ENCODE results near the gene SCTR. TPM values are rescaled to one million over a fixed set of nuclear protein-coding genes. Genes with fewer than 3 reads are reported as not detected.

Gene SCTR
- total and polyA plus RNA-seq, 4 donors: 4.6 to 42.7 (median 28.0) TPM

DNA sequence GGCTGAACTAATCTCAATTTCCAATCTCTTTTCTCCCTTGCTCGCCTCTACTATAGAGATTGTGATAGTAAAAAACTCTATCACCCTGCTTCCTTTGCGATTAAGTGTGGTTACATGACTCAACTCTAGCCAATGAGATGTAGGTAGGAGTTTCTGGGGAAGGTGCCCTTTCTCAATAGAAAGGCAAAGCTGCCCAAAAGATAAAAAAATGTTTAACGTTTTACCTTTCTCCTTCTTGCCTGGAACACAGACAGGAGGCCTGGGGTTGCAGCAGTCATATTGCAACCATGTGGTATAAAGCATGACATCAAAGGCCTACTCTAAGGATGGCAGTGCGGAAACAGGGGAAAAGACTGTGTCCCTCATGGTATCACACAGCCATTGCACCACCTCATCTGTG lies 61.1 kb downstream of the SCTR start:
- 63 to 68% methylated on average over 4 of the region's 4 CpGs for WGBS, 2 donors

DNA sequence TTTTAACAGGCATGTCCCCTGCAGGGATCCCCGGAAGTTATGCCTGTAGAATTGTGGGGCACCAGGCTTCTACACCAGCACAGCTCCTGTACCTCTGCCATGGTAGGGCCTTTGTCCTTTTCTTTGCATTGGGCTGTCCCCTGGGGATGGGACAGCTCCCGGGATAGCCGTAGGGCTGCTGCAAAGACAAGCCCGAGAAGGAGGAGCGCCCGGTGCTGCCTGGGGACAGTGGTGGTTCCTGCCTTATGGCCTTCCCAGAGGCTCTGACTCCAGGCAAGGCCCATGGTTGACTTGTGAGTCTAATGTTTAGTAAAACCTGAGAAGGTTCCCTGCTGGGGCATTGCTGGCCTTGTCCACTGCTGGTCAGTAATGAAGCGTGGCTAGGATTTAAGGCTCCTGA lies 61.7 kb downstream of the SCTR start:
- no peaks in the 10 kb centered on the region for H3K27me3 ChIP-seq (ENCODE audit: control insufficient read depth in 3 of 3, insufficient read depth in 3 of 3, low read length in 2 of 3)
- no peak overlapping the region for H3K27ac ChIP-seq (ENCODE audit: low read depth in 1 of 2, low read length in 1 of 2)
- H3K36me3 ChIP-seq (ENCODE audit: control insufficient read depth in 4 of 4, insufficient read depth in 4 of 4, low read length in 4 of 4): no peaks in the 10 kb centered on the region
- DNase-seq: no peak
- no peak for ATAC-seq (ENCODE audit: insufficient read depth, low FRiP score)
- WGBS, 2 donors: 95 to 96% methylated on average over 7 of the region's 7 CpGs
- H3K4me1 ChIP-seq (ENCODE audit: control insufficient read depth in 5 of 5, insufficient read depth in 5 of 5, low read length in 5 of 5): peaks cover 0 to 4% (median 0%) of the 10 kb centered on the region in 5 donors
- no peaks in the 10 kb centered on the region for H3K9me3 ChIP-seq (ENCODE audit: control insufficient read depth in 4 of 4, insufficient read depth in 3 of 4, low read length in 3 of 4)
- no peak overlapping the region for H3K4me3 ChIP-seq
- H3K9ac ChIP-seq (ENCODE audit: insufficient read depth in 1 of 2, low read length in 2 of 2): no peak overlapping the region
- TF ChIP-seq, protein P1, sequence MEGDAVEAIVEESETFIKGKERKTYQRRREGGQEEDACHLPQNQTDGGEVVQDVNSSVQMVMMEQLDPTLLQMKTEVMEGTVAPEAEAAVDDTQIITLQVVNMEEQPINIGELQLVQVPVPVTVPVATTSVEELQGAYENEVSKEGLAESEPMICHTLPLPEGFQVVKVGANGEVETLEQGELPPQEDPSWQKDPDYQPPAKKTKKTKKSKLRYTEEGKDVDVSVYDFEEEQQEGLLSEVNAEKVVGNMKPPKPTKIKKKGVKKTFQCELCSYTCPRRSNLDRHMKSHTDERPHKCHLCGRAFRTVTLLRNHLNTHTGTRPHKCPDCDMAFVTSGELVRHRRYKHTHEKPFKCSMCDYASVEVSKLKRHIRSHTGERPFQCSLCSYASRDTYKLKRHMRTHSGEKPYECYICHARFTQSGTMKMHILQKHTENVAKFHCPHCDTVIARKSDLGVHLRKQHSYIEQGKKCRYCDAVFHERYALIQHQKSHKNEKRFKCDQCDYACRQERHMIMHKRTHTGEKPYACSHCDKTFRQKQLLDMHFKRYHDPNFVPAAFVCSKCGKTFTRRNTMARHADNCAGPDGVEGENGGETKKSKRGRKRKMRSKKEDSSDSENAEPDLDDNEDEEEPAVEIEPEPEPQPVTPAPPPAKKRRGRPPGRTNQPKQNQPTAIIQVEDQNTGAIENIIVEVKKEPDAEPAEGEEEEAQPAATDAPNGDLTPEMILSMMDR (IDR thresholded peaks at IDR 0.05; ENCODE audit: control extremely low read depth, extremely low read depth): no peak

More for the DNA sequence above, 61.1 kb downstream of the SCTR start:
- H3K4me1 ChIP-seq (ENCODE audit: control insufficient read depth in 5 of 5, insufficient read depth in 5 of 5, low read length in 5 of 5): peaks cover 0 to 4% (median 0%) of the 10 kb centered on the region in 5 donors
- H3K9ac ChIP-seq (ENCODE audit: insufficient read depth in 1 of 2, low read length in 2 of 2): no peak overlapping the region
- TF ChIP-seq, protein P1 (IDR thresholded peaks at IDR 0.05; ENCODE audit: control extremely low read depth, extremely low read depth): no peak
- no peak overlapping the region for H3K27ac ChIP-seq (ENCODE audit: low read depth in 1 of 2, low read length in 1 of 2)
- H3K9me3 ChIP-seq (ENCODE audit: control insufficient read depth in 4 of 4, insufficient read depth in 3 of 4, low read length in 3 of 4): no peaks in the 10 kb centered on the region
- ATAC-seq (ENCODE audit: insufficient read depth, low FRiP score): no peak
- H3K36me3 ChIP-seq (ENCODE audit: control insufficient read depth in 4 of 4, insufficient read depth in 4 of 4, low read length in 4 of 4): no peaks in the 10 kb centered on the region
- DNase-seq: no peak
- H3K27me3 ChIP-seq (ENCODE audit: control insufficient read depth in 3 of 3, insufficient read depth in 3 of 3, low read length in 2 of 3): no peaks in the 10 kb centered on the region
- H3K4me3 ChIP-seq: no peak overlapping the region

DNA sequence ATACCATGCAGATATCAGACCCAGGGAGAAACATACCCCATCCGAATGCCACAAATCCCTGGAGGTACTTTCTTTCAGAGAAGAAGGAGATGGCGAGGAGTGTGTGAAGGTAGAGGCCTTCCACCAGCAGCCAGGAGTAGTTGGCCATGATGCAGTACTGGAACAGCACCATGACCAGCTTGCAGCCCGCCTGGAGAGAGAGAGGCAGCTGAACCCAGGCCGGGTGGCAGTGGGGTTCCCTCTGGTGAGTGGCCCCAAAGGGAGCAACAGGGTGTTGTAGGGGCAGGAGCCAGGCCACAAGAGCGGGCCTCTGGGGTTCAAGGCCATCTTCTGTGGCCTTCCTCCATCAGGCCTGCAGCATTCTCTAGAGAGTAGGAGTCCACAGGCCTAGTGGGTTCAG lies 62.5 kb downstream of the SCTR start:
- 94 to 95% methylated on average over 5 of the region's 5 CpGs for WGBS, 2 donors
- ATAC-seq (ENCODE audit: insufficient read depth, low FRiP score): no peak

More for the DNA sequence above, 62.5 kb downstream of the SCTR start:
- Histone ChIP-seq H3K27ac (ENCODE audit: low read depth in 1 of 2, low read length in 1 of 2) (no peak overlapping the region), H3K9me3 (ENCODE audit: control insufficient read depth in 4 of 4, insufficient read depth in 3 of 4, low read length in 3 of 4) (no peaks in the 10 kb centered on the region), H3K4me3 (no peak overlapping the region), H3K27me3 (ENCODE audit: control insufficient read depth in 3 of 3, insufficient read depth in 3 of 3, low read length in 2 of 3) (no peaks in the 10 kb centered on the region), H3K9ac (ENCODE audit: insufficient read depth in 1 of 2, low read length in 2 of 2) (no peak overlapping the region), H3K4me1 (ENCODE audit: control insufficient read depth in 5 of 5, insufficient read depth in 5 of 5, low read length in 5 of 5) (peaks cover 0 to 4% (median 0%) of the 10 kb centered on the region in 5 donors), H3K36me3 (ENCODE audit: control insufficient read depth in 4 of 4, insufficient read depth in 4 of 4, low read length in 4 of 4) (no peaks in the 10 kb centered on the region)
- TF ChIP-seq, protein P1 (IDR thresholded peaks at IDR 0.05; ENCODE audit: control extremely low read depth, extremely low read depth): no peak
- no peak for DNase-seq

All from lung (tissue), 12 donors.